HepG2 (cell line): Measurements from ENCODE around the gene LGALS8. TPM values are rescaled to one million over a fixed set of nuclear protein-coding genes. Genes with fewer than 3 reads are reported as not detected.

ENCODE experiments used
- CENPT ChIP-seq: sonication (generic); formaldehyde crosslinking; IDR thresholded peaks from 2 replicates; pipeline ENCODE4 v1.8.0; 2022; ENCODE audit warnings: low read depth, mild to moderate bottlenecking, moderate library complexity, missing genetic modification reagents
- KLF16 ChIP-seq, 2 experiments: sonication (generic) in 1 of 2; formaldehyde crosslinking in 1 of 2; IDR thresholded peaks; 2 replicates each; pipeline versions ENCODE4 v1.6.1 to v1.8.0; 2016 to 2023; ENCODE audit warnings: missing genetic modification reagents in 2 of 2, missing compliant biosample characterization in 1 of 2
- PHF21A ChIP-seq: sonication (generic); formaldehyde crosslinking; IDR thresholded peaks from 2 replicates; pipeline ENCODE4 v1.5.0; 2020; ENCODE audit warnings: mild to moderate bottlenecking, missing genetic modification reagents
- TSC22D2 ChIP-seq: sonication (generic); formaldehyde crosslinking; IDR thresholded peaks from 2 replicates; pipeline ENCODE4 v1.5.1; 2020; ENCODE audit warnings: missing genetic modification reagents, mild to moderate bottlenecking, borderline replicate concordance
- polyA plus RNA-seq, 8 experiments: library from polyadenylated mRNA; depleted of rRNA in 3 of 8; stranded (reverse) in 7 of 8; unstranded in 1 of 8; fragments of >200 nt; fragmentation: Illumina TruSeq in 4 of 8; extraction: Trizol in 4 of 8; gene quantifications; 2 replicates each; pipeline versions ENCODE4 v1.2.1 to v1.2.3, GENCODE V29; 2011 to 2016; ENCODE audit warnings: low read depth in 4 of 8, missing spikeins in 1 of 8, mixed read lengths in 1 of 8; ENCODE audit not compliant: insufficient read depth in 1 of 8
- total RNA-seq, 5 experiments: library from RNA; depleted of rRNA; stranded (reverse); fragments of >200 nt; fragmentation: Illumina TruSeq; extraction: Trizol; gene quantifications; 2 replicates each; pipeline ENCODE4 v1.2.3, GENCODE V29; 2016; ENCODE audit warnings: low read depth in 1 of 5
- TF ChIP-seq, protein P1 (sequence below): sonication (generic); formaldehyde crosslinking; IDR thresholded peaks from 2 replicates; pipeline ENCODE4 v1.4.0; 2020; ENCODE audit warnings: missing genetic modification reagents, mild to moderate bottlenecking, borderline replicate concordance
- TF ChIP-seq, protein P2 (sequence below): sonication (generic); formaldehyde crosslinking; IDR thresholded peaks from 2 replicates; pipeline ENCODE4 v1.9.0; 2021; ENCODE audit warnings: mild to moderate bottlenecking, missing genetic modification reagents
- TF ChIP-seq, protein P3 (sequence below): sonication (generic); formaldehyde crosslinking; IDR thresholded peaks from 2 replicates; pipeline ENCODE4 v1.4.0; 2020; ENCODE audit warnings: low read depth, mild to moderate bottlenecking, missing genetic modification reagents

Gene LGALS8
- total and polyA plus RNA-seq, 2 of the 13 experiments (the other 11 are each of a cell fraction or from before 2014, with no cell fraction given) = 29.3 to 185 TPM

DNA sequence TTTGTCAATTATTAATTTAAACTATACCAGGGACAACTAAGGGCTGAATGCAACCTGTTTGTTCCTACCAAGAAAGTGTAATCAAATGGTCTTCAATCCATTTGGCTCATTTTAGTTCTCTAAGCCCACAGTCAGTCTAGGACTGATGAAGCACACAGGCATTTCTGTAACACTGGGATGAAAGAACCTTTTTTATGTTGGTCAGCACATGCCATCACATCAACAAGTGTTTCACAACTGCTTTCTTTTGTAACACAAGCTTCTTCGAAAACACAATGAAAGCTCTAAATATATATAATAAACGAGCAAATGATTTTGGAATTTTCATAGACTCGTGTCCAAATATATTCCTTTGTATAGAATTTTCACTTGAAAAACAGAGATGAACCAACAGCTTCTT is 51.7 kb downstream of the LGALS8 start (continued):
- TF ChIP-seq, protein P1, sequence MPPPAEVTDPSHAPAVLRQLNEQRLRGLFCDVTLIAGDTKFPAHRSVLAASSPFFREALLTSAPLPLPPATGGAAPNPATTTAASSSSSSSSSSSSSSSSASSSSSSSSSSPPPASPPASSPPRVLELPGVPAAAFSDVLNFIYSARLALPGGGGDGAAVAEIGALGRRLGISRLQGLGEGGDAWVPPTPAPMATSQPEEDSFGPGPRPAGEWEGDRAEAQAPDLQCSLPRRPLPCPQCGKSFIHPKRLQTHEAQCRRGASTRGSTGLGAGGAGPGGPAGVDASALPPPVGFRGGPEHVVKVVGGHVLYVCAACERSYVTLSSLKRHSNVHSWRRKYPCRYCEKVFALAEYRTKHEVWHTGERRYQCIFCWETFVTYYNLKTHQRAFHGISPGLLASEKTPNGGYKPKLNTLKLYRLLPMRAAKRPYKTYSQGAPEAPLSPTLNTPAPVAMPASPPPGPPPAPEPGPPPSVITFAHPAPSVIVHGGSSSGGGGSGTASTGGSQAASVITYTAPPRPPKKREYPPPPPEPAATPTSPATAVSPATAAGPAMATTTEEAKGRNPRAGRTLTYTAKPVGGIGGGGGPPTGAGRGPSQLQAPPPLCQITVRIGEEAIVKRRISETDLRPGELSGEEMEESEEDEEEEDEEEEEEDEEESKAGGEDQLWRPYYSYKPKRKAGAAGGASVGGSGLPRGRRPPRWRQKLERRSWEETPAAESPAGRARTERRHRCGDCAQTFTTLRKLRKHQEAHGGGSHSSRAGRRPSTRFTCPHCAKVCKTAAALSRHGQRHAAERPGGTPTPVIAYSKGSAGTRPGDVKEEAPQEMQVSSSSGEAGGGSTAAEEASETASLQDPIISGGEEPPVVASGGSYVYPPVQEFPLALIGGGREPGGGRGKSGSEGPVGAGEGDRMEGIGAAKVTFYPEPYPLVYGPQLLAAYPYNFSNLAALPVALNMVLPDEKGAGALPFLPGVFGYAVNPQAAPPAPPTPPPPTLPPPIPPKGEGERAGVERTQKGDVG (CRISPR knock-in tag) = no peak
- TF ChIP-seq PHF21A (CRISPR knock-in tag) = no peak
- no peak for TF ChIP-seq CENPT (CRISPR knock-in tag)
- TF ChIP-seq TSC22D2 (CRISPR knock-in tag) = no peak
- TF ChIP-seq, protein P2, sequence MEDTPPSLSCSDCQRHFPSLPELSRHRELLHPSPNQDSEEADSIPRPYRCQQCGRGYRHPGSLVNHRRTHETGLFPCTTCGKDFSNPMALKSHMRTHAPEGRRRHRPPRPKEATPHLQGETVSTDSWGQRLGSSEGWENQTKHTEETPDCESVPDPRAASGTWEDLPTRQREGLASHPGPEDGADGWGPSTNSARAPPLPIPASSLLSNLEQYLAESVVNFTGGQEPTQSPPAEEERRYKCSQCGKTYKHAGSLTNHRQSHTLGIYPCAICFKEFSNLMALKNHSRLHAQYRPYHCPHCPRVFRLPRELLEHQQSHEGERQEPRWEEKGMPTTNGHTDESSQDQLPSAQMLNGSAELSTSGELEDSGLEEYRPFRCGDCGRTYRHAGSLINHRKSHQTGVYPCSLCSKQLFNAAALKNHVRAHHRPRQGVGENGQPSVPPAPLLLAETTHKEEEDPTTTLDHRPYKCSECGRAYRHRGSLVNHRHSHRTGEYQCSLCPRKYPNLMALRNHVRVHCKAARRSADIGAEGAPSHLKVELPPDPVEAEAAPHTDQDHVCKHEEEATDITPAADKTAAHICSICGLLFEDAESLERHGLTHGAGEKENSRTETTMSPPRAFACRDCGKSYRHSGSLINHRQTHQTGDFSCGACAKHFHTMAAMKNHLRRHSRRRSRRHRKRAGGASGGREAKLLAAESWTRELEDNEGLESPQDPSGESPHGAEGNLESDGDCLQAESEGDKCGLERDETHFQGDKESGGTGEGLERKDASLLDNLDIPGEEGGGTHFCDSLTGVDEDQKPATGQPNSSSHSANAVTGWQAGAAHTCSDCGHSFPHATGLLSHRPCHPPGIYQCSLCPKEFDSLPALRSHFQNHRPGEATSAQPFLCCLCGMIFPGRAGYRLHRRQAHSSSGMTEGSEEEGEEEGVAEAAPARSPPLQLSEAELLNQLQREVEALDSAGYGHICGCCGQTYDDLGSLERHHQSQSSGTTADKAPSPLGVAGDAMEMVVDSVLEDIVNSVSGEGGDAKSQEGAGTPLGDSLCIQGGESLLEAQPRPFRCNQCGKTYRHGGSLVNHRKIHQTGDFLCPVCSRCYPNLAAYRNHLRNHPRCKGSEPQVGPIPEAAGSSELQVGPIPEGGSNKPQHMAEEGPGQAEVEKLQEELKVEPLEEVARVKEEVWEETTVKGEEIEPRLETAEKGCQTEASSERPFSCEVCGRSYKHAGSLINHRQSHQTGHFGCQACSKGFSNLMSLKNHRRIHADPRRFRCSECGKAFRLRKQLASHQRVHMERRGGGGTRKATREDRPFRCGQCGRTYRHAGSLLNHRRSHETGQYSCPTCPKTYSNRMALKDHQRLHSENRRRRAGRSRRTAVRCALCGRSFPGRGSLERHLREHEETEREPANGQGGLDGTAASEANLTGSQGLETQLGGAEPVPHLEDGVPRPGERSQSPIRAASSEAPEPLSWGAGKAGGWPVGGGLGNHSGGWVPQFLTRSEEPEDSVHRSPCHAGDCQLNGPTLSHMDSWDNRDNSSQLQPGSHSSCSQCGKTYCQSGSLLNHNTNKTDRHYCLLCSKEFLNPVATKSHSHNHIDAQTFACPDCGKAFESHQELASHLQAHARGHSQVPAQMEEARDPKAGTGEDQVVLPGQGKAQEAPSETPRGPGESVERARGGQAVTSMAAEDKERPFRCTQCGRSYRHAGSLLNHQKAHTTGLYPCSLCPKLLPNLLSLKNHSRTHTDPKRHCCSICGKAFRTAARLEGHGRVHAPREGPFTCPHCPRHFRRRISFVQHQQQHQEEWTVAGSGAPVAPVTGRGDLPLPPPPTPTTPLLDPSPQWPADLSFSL (CRISPR knock-in tag) = no peak
- TF ChIP-seq KLF16 (CRISPR knock-in tag; IDR thresholded peaks at IDR 0.05) = no peak
- TF ChIP-seq, protein P3, sequence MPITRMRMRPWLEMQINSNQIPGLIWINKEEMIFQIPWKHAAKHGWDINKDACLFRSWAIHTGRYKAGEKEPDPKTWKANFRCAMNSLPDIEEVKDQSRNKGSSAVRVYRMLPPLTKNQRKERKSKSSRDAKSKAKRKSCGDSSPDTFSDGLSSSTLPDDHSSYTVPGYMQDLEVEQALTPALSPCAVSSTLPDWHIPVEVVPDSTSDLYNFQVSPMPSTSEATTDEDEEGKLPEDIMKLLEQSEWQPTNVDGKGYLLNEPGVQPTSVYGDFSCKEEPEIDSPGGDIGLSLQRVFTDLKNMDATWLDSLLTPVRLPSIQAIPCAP (CRISPR knock-in tag) = no peak
